Right ventricle myocardium superior (tissue), 1 donor: ENCODE measurements around the gene SLBP. TPM values are rescaled to one million over a fixed set of nuclear protein-coding genes. Genes with fewer than 3 reads are reported as not detected.
A peak's percentile ranks its signal among the peaks of the same experiment; 100 is the strongest.

ENCODE experiments used
- ATAC-seq: fragments of 200-7000 bp; cut with Tn5 transposase; one replicate; pipeline ENCODE4 v1.9.1; 2020; ENCODE audit warnings: mild to moderate bottlenecking; ENCODE audit not compliant: poor library complexity
- DNase-seq: peaks from one replicate; pipeline ENCODE4 v3.0.0-alpha.2; 2020
- intact Hi-C: fragments of 100-400 bp; cut with DNase I; formaldehyde crosslinking; loops from one replicate; pipeline ENCODE4 v1.11.2; 2022
- total RNA-seq: library from RNA; stranded (reverse); fragmentation: NEBNext Ultra II Directional; extraction: Animal tissue kit (Norgen Biotek cat#: 25700); gene quantifications from one replicate; pipeline ENCODE4 v1.2.1, GENCODE V29; 2021
- donor health status: DM: no; HTN: yes; CAD: no; lungs with severe emphysema.

SLBP gene
- total RNA-seq, 1 donor from 2014 or later, result 12.6 TPM

DNA sequence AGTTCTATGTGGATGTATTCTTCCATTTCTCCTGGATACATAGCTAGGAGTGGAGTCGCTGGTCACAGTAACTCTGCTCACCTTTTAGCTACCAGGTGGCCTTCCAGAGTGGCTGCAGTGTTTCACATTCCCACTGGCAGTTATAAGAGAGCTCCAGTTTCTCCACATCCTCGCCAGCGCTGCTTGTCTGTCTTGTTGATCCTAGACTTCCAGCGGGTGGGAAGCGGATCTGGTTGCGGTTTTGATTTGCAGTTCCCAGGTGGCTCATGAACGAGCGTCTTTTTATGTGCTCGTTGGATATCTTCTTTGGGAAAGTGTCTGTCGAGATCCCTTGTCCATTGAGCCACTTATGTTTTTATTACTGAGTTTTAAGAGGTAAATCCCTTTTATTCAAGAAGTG is 20.8 kb upstream of the SLBP start:
- intact Hi-C loops, result no loop called here
- no peak for ATAC-seq
- DNase-seq, result no peak

DNA sequence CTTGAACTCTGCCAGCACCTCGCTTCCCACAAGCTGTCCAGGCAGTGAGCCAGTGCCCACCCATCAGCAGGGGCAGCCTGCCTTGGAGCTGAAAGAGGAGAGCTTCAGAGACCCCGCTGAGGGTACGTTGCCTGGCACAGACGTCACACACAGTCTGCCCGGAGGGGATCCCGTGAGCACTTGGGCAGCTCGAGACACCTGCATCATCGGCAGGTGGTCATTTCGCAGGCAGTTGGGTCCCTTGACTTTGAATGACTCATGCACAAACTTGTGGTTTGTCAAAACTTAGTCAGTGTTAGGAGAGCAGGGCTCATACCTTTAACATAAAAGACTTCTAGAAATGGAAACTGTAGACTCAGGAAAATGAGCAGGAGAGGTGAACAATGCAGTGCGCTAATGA is 19.1 kb upstream of the SLBP start:
- no peak for ATAC-seq
- intact Hi-C loops, result no loop called here
- no peak for DNase-seq

DNA sequence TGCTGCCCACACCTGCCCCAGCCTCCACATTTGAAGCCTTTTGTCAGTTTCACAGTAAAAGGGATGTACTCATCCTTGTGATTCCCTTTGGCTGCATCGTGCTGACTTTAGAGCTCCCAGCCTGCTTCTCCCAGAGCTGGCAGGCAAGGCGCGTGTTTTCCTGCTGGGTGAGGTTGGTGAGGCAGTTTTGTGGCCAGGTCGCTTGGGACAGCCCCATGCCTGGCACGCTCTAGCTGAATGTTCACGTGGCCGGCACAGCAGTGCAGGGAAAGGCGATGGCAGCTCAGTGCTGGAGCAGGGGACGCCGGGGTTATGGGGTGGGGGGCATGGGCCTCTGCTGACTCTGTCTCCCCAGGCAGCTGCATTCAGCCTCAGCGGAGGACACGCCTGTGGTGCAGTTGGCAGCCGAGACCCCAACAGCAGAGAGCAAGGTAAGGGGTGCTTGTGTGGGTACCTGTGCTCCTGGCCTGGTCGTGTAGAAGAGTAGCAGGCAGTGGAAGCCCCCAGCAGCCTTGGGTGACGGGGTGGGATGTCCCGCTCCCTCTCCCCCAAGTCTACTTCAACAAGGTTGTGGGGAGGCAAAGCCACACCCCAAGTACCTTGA is 18.5 kb upstream of the SLBP start:
- intact Hi-C loops, result no loop called here
- ATAC-seq, result no peak
- DNase-seq, result no peak

DNA sequence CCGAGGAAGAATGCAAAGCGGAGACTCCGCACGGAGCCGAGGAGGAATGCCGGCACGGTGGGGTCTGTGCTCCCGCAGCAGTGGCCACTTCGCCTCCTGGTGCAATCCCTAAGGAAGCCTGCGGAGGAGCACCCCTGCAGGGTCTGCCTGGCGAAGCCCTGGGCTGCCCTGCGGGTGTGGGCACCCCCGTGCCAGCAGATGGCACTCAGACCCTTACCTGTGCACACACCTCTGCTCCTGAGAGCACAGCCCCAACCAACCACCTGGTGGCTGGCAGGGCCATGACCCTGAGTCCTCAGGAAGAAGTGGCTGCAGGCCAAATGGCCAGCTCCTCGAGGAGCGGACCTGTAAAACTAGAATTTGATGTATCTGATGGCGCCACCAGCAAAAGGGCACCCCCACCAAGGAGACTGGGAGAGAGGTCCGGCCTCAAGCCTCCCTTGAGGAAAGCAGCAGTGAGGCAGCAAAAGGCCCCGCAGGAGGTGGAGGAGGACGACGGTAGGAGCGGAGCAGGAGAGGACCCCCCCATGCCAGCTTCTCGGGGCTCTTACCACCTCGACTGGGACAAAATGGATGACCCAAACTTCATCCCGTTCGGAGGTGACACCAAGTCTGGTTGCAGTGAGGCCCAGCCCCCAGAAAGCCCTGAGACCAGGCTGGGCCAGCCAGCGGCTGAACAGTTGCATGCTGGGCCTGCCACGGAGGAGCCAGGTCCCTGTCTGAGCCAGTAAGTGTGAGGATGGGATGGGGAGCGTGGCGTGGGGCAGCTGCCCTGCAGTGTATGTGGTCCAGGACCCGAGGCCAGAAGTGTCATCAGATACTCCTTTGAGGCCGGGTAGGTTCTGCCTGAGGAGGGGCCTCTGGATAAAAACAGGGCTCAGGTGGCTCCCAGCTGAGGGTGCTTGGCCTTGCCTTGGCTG is 16.2 kb upstream of the SLBP start:
- peak; percentile 38 for DNase-seq
- intact Hi-C loops, result no loop called here
- no peak for ATAC-seq

DNA sequence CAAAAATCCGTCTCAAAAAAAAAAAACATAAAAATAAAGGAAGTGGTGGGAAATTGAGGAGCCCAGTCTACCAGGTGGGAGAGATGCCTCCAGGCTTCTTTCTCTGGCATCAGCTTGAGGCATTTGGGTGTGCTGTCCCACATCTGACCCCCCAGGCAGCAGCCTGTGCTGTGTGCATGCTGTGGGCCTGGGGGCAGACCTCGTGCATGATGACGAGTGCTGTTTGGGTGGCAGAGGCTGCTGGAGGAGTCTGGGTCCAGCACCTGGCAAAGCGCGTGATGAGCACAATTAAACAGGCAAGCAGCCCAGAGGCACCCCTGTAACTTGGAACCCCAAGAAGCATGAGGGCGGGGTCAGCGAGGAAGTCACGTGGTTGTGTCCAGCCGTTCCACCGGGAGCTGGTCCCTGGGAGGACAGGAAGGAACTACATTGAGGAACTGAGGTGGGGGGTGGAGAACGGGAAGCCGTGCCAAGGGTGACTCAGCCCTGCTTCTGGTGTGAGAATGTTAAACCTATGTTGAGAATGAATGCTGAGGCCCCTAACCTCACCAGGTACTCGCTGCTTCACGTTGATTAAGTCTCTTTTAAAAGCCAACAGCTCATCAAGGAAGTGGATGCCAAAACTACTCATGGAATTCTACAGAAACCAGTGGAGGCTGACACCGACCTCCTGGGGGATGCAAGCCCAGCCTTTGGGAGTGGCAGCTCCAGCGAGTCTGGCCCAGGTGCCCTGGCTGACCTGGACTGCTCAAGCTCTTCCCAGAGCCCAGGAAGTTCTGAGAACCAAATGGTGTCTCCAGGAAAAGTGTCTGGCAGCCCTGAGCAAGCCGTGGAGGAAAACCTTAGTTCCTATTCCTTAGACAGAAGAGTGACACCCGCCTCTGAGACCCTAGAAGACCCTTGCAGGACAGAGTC is 15.3 kb upstream of the SLBP start:
- intact Hi-C loops, result loop anchor here (2.0 kb wide), 1 partner anchor 35 kb away; no protein-coding TSS in a partner anchor
- peak; percentile 90 for DNase-seq
- ATAC-seq, result peak; percentile 66

DNA sequence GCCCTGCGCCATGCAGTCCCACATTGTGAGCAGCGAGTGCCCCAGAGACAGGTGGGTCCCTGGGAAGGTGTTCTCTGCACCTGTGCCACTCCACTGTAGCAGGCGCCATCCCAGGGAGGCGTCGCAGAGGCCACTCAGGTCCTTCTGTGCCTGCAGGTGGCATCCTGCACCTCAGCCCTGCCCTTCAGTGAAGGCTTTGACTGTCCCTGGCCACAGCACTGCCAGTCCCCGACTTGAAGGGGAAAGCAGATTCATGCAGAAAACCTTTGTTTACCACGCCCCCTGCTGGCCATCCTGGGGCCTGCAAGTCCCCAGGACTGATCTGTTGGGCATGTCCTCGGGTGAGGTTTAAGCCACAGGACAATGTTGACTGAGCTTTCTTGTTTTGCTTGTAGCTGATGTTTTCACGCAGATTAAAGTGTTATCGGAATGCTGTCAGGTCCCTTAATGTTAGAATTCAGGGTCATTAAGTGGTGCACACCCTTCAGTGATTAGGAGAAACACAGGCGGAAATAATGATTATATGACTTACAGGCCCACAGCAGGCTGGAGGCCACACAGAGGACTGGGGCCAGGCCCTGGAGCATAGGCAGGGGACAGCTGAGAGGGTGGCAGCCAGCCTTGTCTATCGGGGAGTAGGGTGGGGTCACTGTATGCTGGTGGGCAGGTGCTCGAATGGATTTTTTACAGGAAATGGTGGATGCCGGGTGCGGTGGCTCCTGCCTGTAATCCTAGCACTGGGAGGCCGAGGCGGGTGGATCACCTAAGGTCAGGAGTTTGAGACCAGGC is 14.2 kb upstream of the SLBP start:
- DNase-seq, result peak; percentile 95
- peak; percentile 66 for ATAC-seq
- intact Hi-C loops, result loop anchor here (2.0 kb wide), 1 partner anchor 34 kb away; no protein-coding TSS in a partner anchor

DNA sequence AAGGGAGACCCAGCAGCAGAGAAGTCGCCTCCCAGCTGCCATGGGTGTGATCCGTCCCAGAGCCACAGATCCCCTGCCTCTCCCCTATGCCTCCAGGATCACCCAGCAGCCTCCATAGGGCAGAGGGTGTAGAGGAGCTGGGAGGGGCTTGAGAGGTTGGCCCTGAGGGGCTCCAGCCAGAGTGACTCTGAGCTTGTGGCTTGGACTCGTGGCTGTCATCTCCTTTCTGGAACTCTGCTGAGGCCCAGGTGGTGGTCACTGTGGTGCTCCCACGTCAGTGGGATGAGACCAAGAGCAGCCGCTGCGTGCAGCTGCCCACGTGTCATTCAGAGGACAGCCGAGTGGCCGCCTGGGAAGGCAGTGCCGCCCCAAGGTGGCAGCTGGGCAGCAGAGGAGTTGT is 13.4 kb upstream of the SLBP start:
- no peak for ATAC-seq
- DNase-seq, result no peak
- intact Hi-C loops, result no loop called here

DNA sequence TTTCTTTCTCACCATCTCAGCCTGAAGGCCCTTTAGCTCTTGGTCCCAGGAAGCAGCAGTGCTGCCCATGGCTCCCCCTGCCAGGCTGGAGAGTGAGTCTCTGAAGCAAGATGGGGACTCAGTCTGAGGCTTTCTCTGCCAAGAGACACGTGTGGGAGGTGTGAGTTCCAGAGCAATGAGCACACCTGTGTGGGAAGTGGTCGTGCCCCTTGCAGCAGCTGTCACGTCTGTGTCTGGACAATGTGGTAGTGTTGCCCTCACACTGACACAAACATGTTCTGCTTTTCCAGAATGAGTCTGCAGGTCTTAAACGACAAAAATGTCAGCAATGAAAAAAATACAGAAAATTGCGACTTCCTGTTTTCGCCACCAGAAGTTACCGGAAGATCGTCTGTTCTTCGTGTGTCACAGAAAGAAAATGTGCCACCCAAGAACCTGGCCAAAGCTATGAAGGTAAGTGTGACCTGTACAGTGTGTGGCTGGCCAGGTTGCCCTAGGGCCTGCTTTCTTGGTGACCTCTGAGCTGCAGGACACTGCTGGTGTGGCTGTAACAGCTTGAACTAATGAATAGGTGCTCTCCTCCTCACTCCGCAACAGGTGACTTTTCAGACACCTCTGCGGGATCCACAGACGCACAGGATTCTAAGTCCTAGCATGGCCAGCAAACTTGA is 11.1 kb upstream of the SLBP start:
- intact Hi-C loops, result no loop called here
- DNase-seq (no peak), ATAC-seq (no peak)

DNA sequence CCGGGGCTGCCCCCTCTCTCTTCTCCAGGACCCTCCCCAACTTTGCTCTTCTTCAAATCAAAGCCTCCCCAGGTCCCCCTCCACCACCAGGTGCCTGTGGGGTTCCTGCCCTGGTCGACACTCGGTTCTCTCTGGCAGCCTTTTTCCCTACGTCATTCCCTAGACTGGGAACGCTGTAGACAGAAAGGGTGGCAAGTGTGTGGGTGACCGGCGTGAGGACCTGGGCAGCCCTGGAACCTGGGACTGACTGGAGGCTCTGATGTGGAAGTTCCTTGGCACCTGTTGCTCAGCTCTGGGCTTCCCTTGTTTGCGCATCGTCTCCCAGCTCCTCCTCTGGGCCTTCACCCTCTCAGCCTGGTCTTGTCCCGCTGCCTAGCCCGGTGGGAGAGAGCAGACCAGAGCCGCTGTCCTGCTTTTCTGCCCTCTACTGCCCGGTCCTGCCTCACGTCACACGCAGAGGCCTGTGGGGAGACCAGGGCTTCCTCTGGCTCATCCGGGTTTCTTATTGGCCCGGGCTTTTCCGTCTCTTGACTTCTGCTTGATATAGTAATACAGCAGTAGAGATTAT is 10.5 kb upstream of the SLBP start:
- intact Hi-C loops, result no loop called here
- peak; percentile 43 for DNase-seq
- ATAC-seq, result no peak

DNA sequence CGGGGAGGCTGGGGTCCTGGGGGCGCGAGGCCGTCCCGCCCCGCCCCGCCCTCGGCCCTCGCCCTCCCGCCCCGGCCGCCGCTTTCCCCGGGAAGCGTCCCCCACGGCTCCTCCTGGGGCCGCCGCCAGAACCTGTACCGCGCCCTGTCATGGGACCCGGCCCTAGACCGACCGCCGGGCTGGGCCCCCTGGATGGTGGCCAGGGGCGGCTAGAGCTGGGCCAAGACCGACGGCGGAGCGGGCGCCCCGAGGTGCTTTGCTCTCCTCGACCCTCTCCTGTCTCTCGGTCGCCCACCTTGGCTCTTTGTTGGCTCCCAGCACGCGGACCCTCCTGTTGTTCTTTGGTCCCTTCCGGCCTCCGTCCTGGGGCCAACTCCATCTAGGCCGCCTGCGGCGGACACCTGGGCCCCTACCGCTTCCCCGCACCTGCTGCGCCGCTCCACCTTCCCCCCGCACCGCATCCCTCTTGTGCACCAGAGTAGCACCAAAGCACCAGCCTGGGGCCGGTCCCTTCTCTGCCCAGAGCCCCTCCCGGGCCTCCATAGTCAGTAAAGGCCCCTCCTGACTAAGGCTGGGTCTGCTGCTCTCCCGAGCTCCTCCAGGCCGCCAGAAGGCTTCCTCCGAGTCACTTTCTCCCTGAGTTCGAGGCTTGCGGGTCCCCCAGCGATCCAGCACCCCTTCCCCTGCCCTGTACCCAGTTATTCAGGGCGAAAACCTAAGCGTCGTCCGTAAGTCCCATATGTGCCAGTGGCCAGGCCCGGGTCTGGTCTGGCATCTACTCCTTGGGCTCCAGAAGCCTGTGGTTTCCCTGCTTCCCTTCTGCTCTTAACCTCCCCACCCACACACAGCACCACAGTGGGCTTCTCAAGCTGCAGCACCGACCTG is 9.8 kb upstream of the SLBP start:
- intact Hi-C loops, result no loop called here
- ATAC-seq (no peak), DNase-seq (peak; percentile 46)

DNA sequence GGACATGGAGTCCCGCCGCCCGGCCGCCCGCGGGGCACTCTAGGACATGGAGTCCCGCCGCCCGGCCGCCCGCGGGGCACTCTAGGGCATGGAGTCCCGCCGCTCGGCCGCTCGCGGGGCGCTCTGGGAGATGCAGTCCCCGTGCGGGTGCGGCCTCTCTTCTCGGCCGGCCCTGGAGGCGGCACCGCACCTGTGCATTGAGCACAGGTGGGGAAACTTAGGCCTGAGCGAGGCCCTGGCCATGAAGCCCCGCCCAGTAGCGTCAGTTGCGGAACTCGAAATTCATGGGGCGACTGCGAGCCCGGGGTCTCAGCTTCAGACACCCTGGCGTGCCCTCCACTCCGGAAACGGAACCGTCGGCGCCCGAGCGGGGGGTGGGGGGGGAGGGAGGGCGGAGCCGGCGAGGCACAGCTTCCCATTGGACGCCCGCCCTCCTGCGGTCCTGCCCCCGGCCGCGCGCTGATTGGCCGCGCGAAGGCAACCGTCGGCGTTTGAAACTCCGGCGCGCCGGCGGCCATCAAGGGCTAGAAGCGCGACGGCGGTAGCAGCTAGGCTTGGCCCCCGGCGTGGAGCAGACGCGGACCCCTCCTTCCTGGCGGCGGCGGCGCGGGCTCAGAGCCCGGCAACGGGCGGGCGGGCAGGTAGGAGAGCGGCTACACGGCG is 9.0 kb upstream of the SLBP start, which contains the start of the genes TACC3 and TMEM129:
TSS of gene TACC3 (plus strand) at position 519 of the 663 bp plus-strand sequence. CDS start 1,901 bp downstream, outside the sequence.
TSS of gene TMEM129 (minus strand) at position 321 of the 663 bp plus-strand sequence. CDS start 486 bp downstream, outside the sequence.
- intact Hi-C loops, result no loop called here
- DNase-seq, result peak; percentile 94
- peak; percentile 89 for ATAC-seq

DNA sequence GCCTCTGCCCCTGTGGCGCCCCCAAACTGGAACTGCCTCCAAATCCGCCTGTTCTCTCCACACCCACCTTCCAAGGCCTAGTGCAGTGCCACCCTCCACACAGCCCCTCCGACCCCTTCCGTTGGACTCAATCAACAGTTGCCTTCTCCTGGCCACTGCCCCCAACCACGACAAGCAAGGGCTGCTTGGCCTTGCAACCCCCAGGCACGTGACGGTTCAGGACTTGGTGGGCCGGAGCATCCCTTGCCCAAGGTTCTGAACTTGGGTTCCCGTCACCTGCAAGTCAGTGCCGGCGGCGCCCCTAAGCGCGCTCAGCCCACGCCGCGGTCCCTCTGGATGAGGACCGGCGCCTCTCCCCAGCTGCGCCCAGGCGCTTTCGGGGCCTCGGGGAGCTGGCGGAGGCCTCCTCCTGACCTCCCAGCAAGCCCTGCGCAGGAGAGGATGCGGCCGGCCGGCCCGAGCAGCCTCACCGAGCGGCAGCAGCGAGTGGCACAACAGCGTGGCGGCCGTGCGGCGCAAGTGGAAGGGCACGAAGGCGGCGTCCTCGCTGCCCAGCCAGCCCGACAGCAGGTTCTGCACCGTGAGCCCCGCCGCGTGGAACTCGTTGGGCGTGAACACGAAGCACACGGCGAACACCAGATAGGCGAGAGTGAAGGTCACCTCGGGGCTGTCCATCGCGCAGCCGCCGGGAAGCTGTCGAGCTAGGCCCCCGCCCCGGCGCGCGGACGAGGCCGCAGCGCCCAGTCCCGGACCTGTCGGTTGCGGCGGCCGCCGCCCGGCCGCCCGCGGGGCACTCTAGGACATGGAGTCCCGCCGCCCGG is 8.3 kb upstream of the SLBP start:
- DNase-seq (peak; percentile 74), ATAC-seq (peak; percentile 40)
- intact Hi-C loops, result no loop called here

DNA sequence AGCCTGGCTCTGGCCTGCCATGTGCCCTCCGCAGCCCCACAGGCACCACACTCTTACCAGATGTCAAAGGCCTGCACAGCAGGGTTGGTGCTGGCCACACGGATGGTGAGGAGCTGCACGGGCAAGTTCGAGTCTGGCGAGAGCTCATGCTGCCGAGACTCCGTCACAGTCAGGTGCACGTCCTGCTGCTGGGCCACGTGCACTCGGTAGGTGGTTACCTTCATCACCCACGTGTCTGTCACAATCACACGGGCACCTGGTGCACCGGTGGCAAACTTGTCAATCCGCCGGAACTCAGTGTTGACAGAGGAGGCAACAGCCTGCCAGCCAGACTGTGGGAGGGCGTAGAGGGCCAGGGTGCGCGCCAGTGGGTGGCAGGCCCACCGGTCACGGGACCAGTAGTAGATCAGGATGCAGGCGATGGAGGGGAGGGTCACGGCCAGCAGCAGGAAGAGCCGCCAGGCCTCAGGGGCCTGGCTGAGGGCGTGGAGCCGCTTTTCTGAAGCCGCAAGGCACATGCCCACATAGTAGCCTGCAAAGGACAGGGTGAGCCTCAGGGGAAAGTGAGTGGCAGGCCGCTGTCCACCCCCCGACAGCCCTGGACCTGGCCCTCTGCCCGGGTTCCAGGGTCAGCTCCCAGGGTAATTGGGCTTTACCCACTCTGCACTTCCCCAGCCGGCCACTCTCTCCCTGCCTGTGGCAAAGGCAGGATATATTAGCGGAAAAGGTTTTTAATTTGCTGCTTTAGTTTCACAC is 6.2 kb upstream of the SLBP start:
- DNase-seq, result peak; percentile 42
- intact Hi-C loops, result loop anchor here (10.0 kb wide), 1 partner anchor 373 kb away; the partner anchor contains the start of gene UVSSA
- ATAC-seq, result no peak
